ENCODE measurements around the gene PICK1. TPM values are rescaled to one million over a fixed set of nuclear protein-coding genes. Genes with fewer than 3 reads are reported as not detected.
A peak's percentile ranks its signal among the peaks of the same experiment; 100 is the strongest.
"Not testable (repeated sequence)": the region's sequence is repeated elsewhere in the genome, so short reads cannot be mapped to it uniquely, and the experiment has no call there.

Gene PICK1
- total RNA-seq, 1 donor from 2014 or later, result 8.9 TPM

GRCh38 chr22:38075105-38075825 lies 18.1 kb downstream of the PICK1 start:
- Histone ChIP-seq H3K9me3 (ENCODE audit: control insufficient read depth in 3 of 3, low read length in 3 of 3) (no peaks in the 10 kb centered on the region), H3K27ac (ENCODE audit: low read depth, low read length) (no peak overlapping the region), H3K4me3 (ENCODE audit: low read length in 3 of 3) (no peak overlapping the region), H3K36me3 (ENCODE audit: control insufficient read depth in 3 of 3, insufficient read depth in 3 of 3, low read length in 3 of 3) (peaks cover 17 to 33% (median 23%) of the 10 kb centered on the region in 3 donors), H3K27me3 (ENCODE audit: control insufficient read depth in 3 of 3, insufficient read depth in 3 of 3, low read length in 3 of 3) (peaks cover 0 to 2% (median 0%) of the 10 kb centered on the region in 3 donors), H3K9ac (ENCODE audit: low read depth in 1 of 3, low read length in 3 of 3) (no peak overlapping the region), H3K4me1 (ENCODE audit: control insufficient read depth in 3 of 3, insufficient read depth in 3 of 3, low read length in 3 of 3) (peaks cover 7 to 20% (median 11%) of the 10 kb centered on the region in 3 donors)

- Histone ChIP-seq H3K4me3 (ENCODE audit: low read length in 3 of 3) (no peak overlapping the region), H3K9me3 (ENCODE audit: control insufficient read depth in 3 of 3, low read length in 3 of 3) (no peaks in the 10 kb centered on the region), H3K27ac (ENCODE audit: low read depth, low read length) (no peak overlapping the region), H3K4me1 (ENCODE audit: control insufficient read depth in 3 of 3, insufficient read depth in 3 of 3, low read length in 3 of 3) (peaks cover 3 to 17% (median 9%) of the 10 kb centered on the region in 3 donors), H3K36me3 (ENCODE audit: control insufficient read depth in 3 of 3, insufficient read depth in 3 of 3, low read length in 3 of 3) (peaks cover 17 to 33% (median 23%) of the 10 kb centered on the region in 3 donors), H3K9ac (ENCODE audit: low read depth in 1 of 3, low read length in 3 of 3) (no peak overlapping the region), H3K27me3 (ENCODE audit: control insufficient read depth in 3 of 3, insufficient read depth in 3 of 3, low read length in 3 of 3) (peaks cover 0 to 8% (median 5%) of the 10 kb centered on the region in 3 donors)
Measured at GRCh38 chr22:38075961-38076360, 18.8 kb downstream of the PICK1 start.

GRCh38 chr22:38077096-38077495 lies 19.9 kb downstream of the PICK1 start:
- H3K27ac ChIP-seq (ENCODE audit: low read depth, low read length), result no peak overlapping the region
- peaks cover 15 to 27% (median 23%) of the 10 kb centered on the region in 3 donors for H3K36me3 ChIP-seq (ENCODE audit: control insufficient read depth in 3 of 3, insufficient read depth in 3 of 3, low read length in 3 of 3)
- no peak overlapping the region for H3K9ac ChIP-seq (ENCODE audit: low read depth in 1 of 3, low read length in 3 of 3)
- H3K9me3 ChIP-seq (ENCODE audit: control insufficient read depth in 3 of 3, low read length in 3 of 3), result no peaks in the 10 kb centered on the region
- H3K4me3 ChIP-seq (ENCODE audit: low read length in 3 of 3), result no peak overlapping the region
- H3K4me1 ChIP-seq (ENCODE audit: control insufficient read depth in 3 of 3, insufficient read depth in 3 of 3, low read length in 3 of 3), result peaks cover 12 to 14% (median 14%) of the 10 kb centered on the region in 3 donors
- peaks cover 7 to 16% (median 14%) of the 10 kb centered on the region in 3 donors for H3K27me3 ChIP-seq (ENCODE audit: control insufficient read depth in 3 of 3, insufficient read depth in 3 of 3, low read length in 3 of 3)

DNA sequence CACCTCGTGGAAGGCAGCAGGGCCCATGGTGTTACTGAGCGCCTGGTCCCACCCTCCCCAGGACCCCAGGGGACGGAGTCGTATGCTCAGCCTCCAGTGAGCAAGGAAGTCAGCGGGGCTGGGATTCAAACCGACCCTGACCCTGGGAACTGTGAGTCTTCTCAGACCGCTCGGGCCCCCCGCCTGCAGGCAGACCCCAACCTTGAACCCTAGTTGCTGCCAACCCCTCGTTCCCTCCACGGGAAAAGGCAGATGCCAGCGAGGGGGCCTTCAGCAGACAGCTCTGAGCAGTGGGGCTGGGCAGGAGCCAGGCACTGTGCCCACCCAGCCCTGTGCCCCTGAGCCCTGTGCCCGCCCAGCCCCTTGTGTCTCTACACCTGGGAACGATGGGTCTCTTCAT lies 20.4 kb downstream of the PICK1 start:
- H3K4me1 ChIP-seq (ENCODE audit: control insufficient read depth in 3 of 3, insufficient read depth in 3 of 3, low read length in 3 of 3), result peaks cover 12 to 16% (median 13%) of the 10 kb centered on the region in 3 donors
- H3K9me3 ChIP-seq (ENCODE audit: control insufficient read depth in 3 of 3, low read length in 3 of 3), result no peaks in the 10 kb centered on the region
- no peak overlapping the region for H3K4me3 ChIP-seq (ENCODE audit: low read length in 3 of 3)
- peaks cover 13 to 24% (median 20%) of the 10 kb centered on the region in 3 donors for H3K36me3 ChIP-seq (ENCODE audit: control insufficient read depth in 3 of 3, insufficient read depth in 3 of 3, low read length in 3 of 3)
- H3K27ac ChIP-seq (ENCODE audit: low read depth, low read length), result no peak overlapping the region
- no peak overlapping the region for H3K9ac ChIP-seq (ENCODE audit: low read depth in 1 of 3, low read length in 3 of 3)
- peaks cover 12 to 21% (median 15%) of the 10 kb centered on the region in 3 donors for H3K27me3 ChIP-seq (ENCODE audit: control insufficient read depth in 3 of 3, insufficient read depth in 3 of 3, low read length in 3 of 3)

- Histone ChIP-seq H3K27ac (ENCODE audit: low read depth, low read length) (no peak overlapping the region), H3K9me3 (ENCODE audit: control insufficient read depth in 3 of 3, low read length in 3 of 3) (no peaks in the 10 kb centered on the region), H3K9ac (ENCODE audit: low read depth in 1 of 3, low read length in 3 of 3) (no peak overlapping the region), H3K4me3 (ENCODE audit: low read length in 3 of 3) (no peak overlapping the region), H3K4me1 (ENCODE audit: control insufficient read depth in 3 of 3, insufficient read depth in 3 of 3, low read length in 3 of 3) (peaks cover 12 to 16% (median 13%) of the 10 kb centered on the region in 3 donors), H3K36me3 (ENCODE audit: control insufficient read depth in 3 of 3, insufficient read depth in 3 of 3, low read length in 3 of 3) (peaks cover 8 to 18% (median 14%) of the 10 kb centered on the region in 3 donors), H3K27me3 (ENCODE audit: control insufficient read depth in 3 of 3, insufficient read depth in 3 of 3, low read length in 3 of 3) (peaks cover 15 to 27% (median 21%) of the 10 kb centered on the region in 3 donors)
Measured at GRCh38 chr22:38078046-38078840, 21.0 kb downstream of the PICK1 start.

DNA sequence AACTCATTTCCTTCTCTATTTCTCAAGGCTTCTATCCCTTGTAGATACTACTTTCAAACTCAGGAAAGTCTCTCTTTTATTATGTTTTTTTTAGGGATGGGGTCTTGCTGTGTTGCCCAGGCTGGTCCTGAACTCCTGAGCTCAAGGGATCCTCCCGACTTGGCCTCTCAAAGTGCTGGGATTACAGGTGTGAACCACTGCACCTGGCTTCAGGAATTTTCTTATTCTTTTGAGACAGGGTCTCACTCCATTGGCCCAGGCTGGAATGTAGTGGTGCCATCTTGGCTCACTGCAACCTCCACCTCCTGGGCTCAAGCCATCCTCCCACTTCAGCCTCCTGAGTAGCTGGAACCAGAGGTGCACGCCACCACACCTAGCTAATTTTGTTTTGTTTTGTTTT lies 22.0 kb downstream of the PICK1 start:
- H3K9me3 ChIP-seq (ENCODE audit: control insufficient read depth in 3 of 3, low read length in 3 of 3); H3K9ac ChIP-seq (ENCODE audit: low read depth in 1 of 3, low read length in 3 of 3); H3K27ac ChIP-seq (ENCODE audit: low read depth, low read length); H3K4me3 ChIP-seq (ENCODE audit: low read length in 3 of 3): not testable (repeated sequence)
- Histone ChIP-seq H3K36me3 (ENCODE audit: control insufficient read depth in 3 of 3, insufficient read depth in 3 of 3, low read length in 3 of 3) (peaks cover 6 to 11% (median 8%) of the 10 kb centered on the region in 3 donors), H3K27me3 (ENCODE audit: control insufficient read depth in 3 of 3, insufficient read depth in 3 of 3, low read length in 3 of 3) (peaks cover 15 to 30% (median 23%) of the 10 kb centered on the region in 3 donors), H3K4me1 (ENCODE audit: control insufficient read depth in 3 of 3, insufficient read depth in 3 of 3, low read length in 3 of 3) (peaks cover 12 to 16% (median 13%) of the 10 kb centered on the region in 3 donors)

DNA sequence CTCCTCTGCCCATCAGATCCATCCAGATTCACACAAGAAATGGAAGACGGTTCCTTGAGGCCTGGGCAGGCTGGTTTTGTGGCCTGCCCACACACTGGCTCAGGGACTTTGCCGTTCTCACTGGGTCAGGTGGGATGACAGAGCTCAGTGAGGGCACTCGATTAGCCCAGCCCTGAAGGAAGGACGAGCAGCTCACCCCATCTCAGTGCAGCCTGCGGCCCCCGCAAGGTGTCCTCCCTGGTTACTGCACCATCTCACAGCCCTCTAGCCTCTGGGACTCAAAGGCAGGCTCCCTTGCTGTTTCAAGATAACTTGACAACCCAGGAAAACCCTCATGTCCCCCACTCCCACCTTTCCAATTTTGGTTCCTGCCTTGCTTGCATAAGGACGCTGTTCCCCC lies 22.6 kb downstream of the PICK1 start:
- Histone ChIP-seq H3K9me3 (ENCODE audit: control insufficient read depth in 3 of 3, low read length in 3 of 3) (no peaks in the 10 kb centered on the region), H3K36me3 (ENCODE audit: control insufficient read depth in 3 of 3, insufficient read depth in 3 of 3, low read length in 3 of 3) (peaks cover 4 to 7% (median 5%) of the 10 kb centered on the region in 3 donors), H3K4me3 (ENCODE audit: low read length in 3 of 3) (no peak overlapping the region), H3K27me3 (ENCODE audit: control insufficient read depth in 3 of 3, insufficient read depth in 3 of 3, low read length in 3 of 3) (peaks cover 15 to 30% (median 23%) of the 10 kb centered on the region in 3 donors), H3K27ac (ENCODE audit: low read depth, low read length) (no peak overlapping the region), H3K9ac (ENCODE audit: low read depth in 1 of 3, low read length in 3 of 3) (no peak overlapping the region), H3K4me1 (ENCODE audit: control insufficient read depth in 3 of 3, insufficient read depth in 3 of 3, low read length in 3 of 3) (peaks cover 12 to 16% (median 13%) of the 10 kb centered on the region in 3 donors)

DNA sequence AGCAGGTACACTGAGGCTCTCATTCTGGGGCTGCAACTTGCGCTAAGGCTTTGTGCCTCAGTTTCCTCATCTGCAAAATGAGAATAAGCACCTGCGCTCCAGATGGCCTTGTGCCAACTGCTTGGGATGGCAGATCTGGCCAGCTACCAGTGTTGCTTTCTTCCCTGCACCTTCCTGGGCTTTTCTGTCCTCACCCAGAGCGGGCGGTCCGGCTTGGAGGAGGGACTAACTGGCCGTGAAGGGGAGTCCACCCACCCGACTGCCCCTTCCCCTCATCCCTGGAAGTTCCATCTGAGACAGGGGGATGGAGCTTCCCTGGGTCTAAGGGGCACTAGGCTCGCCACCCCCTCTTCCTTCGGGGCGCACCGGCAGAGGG lies 23.3 kb downstream of the PICK1 start:
- peaks cover 15 to 30% (median 23%) of the 10 kb centered on the region in 3 donors for H3K27me3 ChIP-seq (ENCODE audit: control insufficient read depth in 3 of 3, insufficient read depth in 3 of 3, low read length in 3 of 3)
- no peak overlapping the region for H3K9ac ChIP-seq (ENCODE audit: low read depth in 1 of 3, low read length in 3 of 3)
- no peaks in the 10 kb centered on the region for H3K9me3 ChIP-seq (ENCODE audit: control insufficient read depth in 3 of 3, low read length in 3 of 3)
- H3K27ac ChIP-seq (ENCODE audit: low read depth, low read length), result no peak overlapping the region
- H3K4me1 ChIP-seq (ENCODE audit: control insufficient read depth in 3 of 3, insufficient read depth in 3 of 3, low read length in 3 of 3), result peaks cover 12 to 16% (median 13%) of the 10 kb centered on the region in 3 donors
- H3K4me3 ChIP-seq (ENCODE audit: low read length in 3 of 3), result peak overlapping the region in 2 of 3 donors; percentile 68 to 70
- peaks cover 0 to 2% (median 0%) of the 10 kb centered on the region in 3 donors for H3K36me3 ChIP-seq (ENCODE audit: control insufficient read depth in 3 of 3, insufficient read depth in 3 of 3, low read length in 3 of 3)

DNA sequence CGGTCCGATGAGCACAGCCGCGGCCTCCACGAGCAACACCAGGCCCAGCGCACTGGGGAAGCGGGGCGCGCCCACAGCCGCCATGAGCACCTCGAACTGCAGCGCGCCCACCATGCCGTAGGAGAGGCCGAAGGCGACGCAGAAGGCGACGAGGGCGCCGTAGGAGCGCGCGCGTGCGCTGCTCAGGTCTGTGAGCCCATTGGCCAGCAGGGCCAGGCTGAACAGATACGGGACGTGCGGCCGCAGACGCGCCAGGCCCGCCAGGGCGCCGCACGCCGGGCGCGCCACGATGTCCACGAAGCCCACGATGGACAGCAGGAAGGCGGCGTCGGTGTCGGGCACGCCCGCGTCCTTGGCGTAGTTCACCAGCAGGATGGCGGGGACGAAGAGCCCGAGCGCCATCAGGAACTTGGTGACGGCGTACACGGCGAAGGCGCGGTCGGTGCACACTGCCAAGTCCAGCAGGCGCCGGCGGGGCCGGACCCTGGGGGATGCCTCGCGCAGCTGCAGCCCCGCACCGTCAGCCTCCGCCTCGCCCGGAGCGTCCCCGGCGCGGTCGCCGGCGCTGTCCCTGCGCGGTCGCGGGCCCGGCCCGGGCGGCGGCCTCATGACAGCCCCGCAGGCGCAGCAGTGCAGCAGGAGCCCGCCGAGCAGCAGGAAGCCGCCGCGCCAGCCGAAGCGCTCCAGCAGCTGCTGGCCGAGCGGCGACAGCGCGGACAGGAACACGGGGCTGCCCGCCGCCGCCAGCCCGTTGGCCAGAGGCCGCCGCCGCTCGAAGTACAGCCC lies 23.8 kb downstream of the PICK1 start:
- Histone ChIP-seq H3K9me3 (ENCODE audit: control insufficient read depth in 3 of 3, low read length in 3 of 3) (no peaks in the 10 kb centered on the region), H3K27ac (ENCODE audit: low read depth, low read length) (no peak overlapping the region), H3K9ac (ENCODE audit: low read depth in 1 of 3, low read length in 3 of 3) (peak overlapping the region in 1 of 3 donors; percentile 68), H3K4me1 (ENCODE audit: control insufficient read depth in 3 of 3, insufficient read depth in 3 of 3, low read length in 3 of 3) (peaks cover 12 to 16% (median 13%) of the 10 kb centered on the region in 3 donors), H3K4me3 (ENCODE audit: low read length in 3 of 3) (peak overlapping the region; percentile 56 to 70 (median 68)), H3K36me3 (ENCODE audit: control insufficient read depth in 3 of 3, insufficient read depth in 3 of 3, low read length in 3 of 3) (peaks cover 0 to 2% (median 0%) of the 10 kb centered on the region in 3 donors), H3K27me3 (ENCODE audit: control insufficient read depth in 3 of 3, insufficient read depth in 3 of 3, low read length in 3 of 3) (peaks cover 15 to 30% (median 23%) of the 10 kb centered on the region in 3 donors)

Data from skeletal muscle tissue (tissue), 4 donors.